A673 (cell line): ENCODE results near the gene ATRNL1. TPM values are rescaled to one million over a fixed set of nuclear protein-coding genes. Genes with fewer than 3 reads are reported as not detected.

ENCODE experiments used
- BruUV-seq: library from RNA; stranded (reverse); fragments of 400-500 nt; replicated peaks from 2 replicates; lab custom pipeline; 2021; lab: Mats Ljungman, UMichigan
- CTCF ChIA-PET: fragments of 300-600 bp; sonication (Branson Sonifier 250); formaldehyde crosslinking; loops from one replicate; lab custom pipeline; 2022; ENCODE audit warnings: antibody characterized with exemption; lab: Charles Lee
- POLR2A ChIA-PET: fragments of 300-600 bp; sonication (Branson Sonifier 250); formaldehyde crosslinking; loops from one replicate; lab custom pipeline; 2022; ENCODE audit warnings: antibody characterized with exemption; ENCODE audit not compliant: low non-redundant PET; lab: Charles Lee
- DNase-seq: peaks from one replicate; pipeline ENCODE4 v3.0.0-alpha.2; 2015; ENCODE audit warnings: low spot score
- H3K27ac ChIP-seq: fragments of 200-600 bp; sonication (generic); 2 replicates; pipeline ENCODE4 v1.5.1; 2016; ENCODE audit warnings: mixed run types, low read depth, mild to moderate bottlenecking, mixed read lengths, antibody characterized with exemption, low read length; ENCODE audit not compliant: poor library complexity, severe bottlenecking
- H3K27me3 ChIP-seq: fragments of 200-600 bp; sonication (generic); replicated peaks from 2 replicates; pipeline ENCODE4 v1.6.1; 2017; ENCODE audit warnings: mixed run types, low read depth, mild to moderate bottlenecking, mixed read lengths, antibody characterized with exemption, low read length; ENCODE audit not compliant: insufficient read depth, poor library complexity
- H3K36me3 ChIP-seq: fragments of 200-600 bp; sonication (generic); 2 replicates; pipeline ENCODE4 v1.6.1; 2016; ENCODE audit warnings: mixed run types, mild to moderate bottlenecking, mixed read lengths, antibody characterized with exemption, low read length; ENCODE audit not compliant: insufficient read depth, poor library complexity, severe bottlenecking
- H3K4me1 ChIP-seq: fragments of 200-600 bp; sonication (generic); 2 replicates; pipeline ENCODE4 v1.6.1; 2017; ENCODE audit warnings: mixed run types, mild to moderate bottlenecking, mixed read lengths, antibody characterized with exemption, low read length; ENCODE audit not compliant: insufficient read depth, poor library complexity, severe bottlenecking
- H3K4me3 ChIP-seq: fragments of 200-600 bp; sonication (generic); 2 replicates; pipeline ENCODE4 v1.5.1; 2016; ENCODE audit warnings: low read depth, mixed run types, mild to moderate bottlenecking, mixed read lengths, low read length; ENCODE audit not compliant: poor library complexity, severe bottlenecking
- H3K9me3 ChIP-seq: fragments of 200-600 bp; sonication (generic); 2 replicates; pipeline ENCODE4 v1.6.1; 2016; ENCODE audit warnings: mixed run types, low read depth, mild to moderate bottlenecking, mixed read lengths, antibody characterized with exemption, low read length; ENCODE audit not compliant: poor library complexity, severe bottlenecking
- CTCF ChIP-seq: fragments of 300-800, 200-600 bp; sonication (generic); conservative IDR thresholded peaks from 2 replicates; pipeline ENCODE4 v1.5.1; 2017; ENCODE audit warnings: low read depth, mild to moderate bottlenecking, antibody characterized with exemption, low read length, moderate library complexity, mixed read lengths
- EZH2 ChIP-seq: fragments of 200-600 bp; sonication (generic); IDR thresholded peaks from 2 replicates; pipeline ENCODE4 v1.6.1; 2017; ENCODE audit warnings: borderline replicate concordance, low read depth, mild to moderate bottlenecking, mixed read lengths, antibody characterized with exemption, low read length; ENCODE audit not compliant: poor library complexity, severe bottlenecking
- intact Hi-C: fragments of 100-400 bp; cut with micrococcal nuclease; formaldehyde crosslinking; loops from one replicate; pipeline ENCODE4 v1.10.0; 2022; ENCODE audit not compliant: unreplicated experiment
- total RNA-seq: library from RNA; stranded (reverse); gene quantifications from 2 replicates; pipeline ENCODE4 v1.2.3, GENCODE V29; 2021

Gene ATRNL1
- total RNA-seq, 1 experiment from 2014 or later, result 3.0 TPM

- POLR2A ChIA-PET, result no interaction called here
- intact Hi-C loops, result no loop called here
- no peak overlapping the region for H3K4me3 ChIP-seq
- CTCF ChIA-PET, result no interaction called here
- H3K4me1 ChIP-seq, result no peaks in the 10 kb centered on the region
- no peak for DNase-seq
- H3K9me3 ChIP-seq, result no peaks in the 10 kb centered on the region
- no peaks in the 10 kb centered on the region for H3K36me3 ChIP-seq
- TF ChIP-seq CTCF (no peak), EZH2 (no peak)
- BruUV-seq, result no TSS peak
- no peaks in the 10 kb centered on the region for H3K27me3 ChIP-seq
- H3K27ac ChIP-seq, result no peak overlapping the region
Observed at GRCh38 chr10:115379064-115379463, 285.9 kb downstream of the ATRNL1 start.

- Histone ChIP-seq H3K9me3 (no peaks in the 10 kb centered on the region), H3K27me3 (no peaks in the 10 kb centered on the region), H3K27ac (no peak overlapping the region), H3K4me3 (no peak overlapping the region), H3K36me3 (no peaks in the 10 kb centered on the region), H3K4me1 (no peaks in the 10 kb centered on the region)
- intact Hi-C loops, result no loop called here
- DNase-seq, result no peak
- CTCF ChIA-PET, result no interaction called here
- no TSS peak for BruUV-seq
- TF ChIP-seq EZH2 (no peak), CTCF (no peak)
- POLR2A ChIA-PET, result no interaction called here
Observed at GRCh38 chr10:115384665-115385064, 291.5 kb downstream of the ATRNL1 start.

GRCh38 chr10:115390607-115391006 is 297.4 kb downstream of the ATRNL1 start:
- no TSS peak for BruUV-seq
- no peaks in the 10 kb centered on the region for H3K4me1 ChIP-seq
- no peak for DNase-seq
- POLR2A ChIA-PET, result no interaction called here
- intact Hi-C loops, result no loop called here
- no peak overlapping the region for H3K4me3 ChIP-seq
- TF ChIP-seq CTCF, result no peak
- H3K27me3 ChIP-seq, result no peaks in the 10 kb centered on the region
- no peaks in the 10 kb centered on the region for H3K36me3 ChIP-seq
- no peaks in the 10 kb centered on the region for H3K9me3 ChIP-seq
- CTCF ChIA-PET, result no interaction called here
- no peak overlapping the region for H3K27ac ChIP-seq
